ENCODE results near the gene RORC. TPM values are rescaled to one million over a fixed set of nuclear protein-coding genes. Genes with fewer than 3 reads are reported as not detected.
"Not testable (repeated sequence)": the region's sequence is repeated elsewhere in the genome, so short reads cannot be mapped to it uniquely, and the experiment has no call there.

The RORC gene
- polyA plus RNA-seq, 1 donor from 2014 or later, result 0.26 TPM

GRCh38 chr1:151855516-151855915 lies 23.9 kb upstream of the RORC start:
- H3K27ac Mint-ChIP-seq, H3K36me3 Mint-ChIP-seq, H3K9me3 Mint-ChIP-seq, H3K4me3 Mint-ChIP-seq, H3K4me1 Mint-ChIP-seq, H3K27me3 Mint-ChIP-seq: not testable (repeated sequence)

GRCh38 chr1:151854658-151855057 lies 23.1 kb upstream of the RORC start:
- no peaks in the 10 kb centered on the region for H3K9me3 Mint-ChIP-seq
- peaks cover 3% of the 10 kb centered on the region for H3K36me3 Mint-ChIP-seq
- peaks cover 0 to 1% (median 0%) of the 10 kb centered on the region in 3 donors for H3K4me1 Mint-ChIP-seq
- H3K4me3 Mint-ChIP-seq, result no peak overlapping the region
- peaks cover 1% of the 10 kb centered on the region for H3K27me3 Mint-ChIP-seq
- no peak overlapping the region for H3K27ac Mint-ChIP-seq

- Mint-ChIP-seq H3K27ac (no peak within 1 kb of the TSS), H3K9me3 (no peaks in the 10 kb centered on the region), H3K4me3 (no peak within 1 kb of the TSS), H3K27me3 (peaks cover 1% of the 10 kb centered on the region), H3K4me1 (peaks cover 0 to 2% (median 0%) of the 10 kb centered on the region in 3 donors), H3K36me3 (peaks cover 5% of the 10 kb centered on the region)
These were observed 21.9 kb upstream of the RORC start, which contains the start of gene THEM5 for GRCh38 chr1:151853411-151853943. THEM5 (minus strand) TSS chr1:151853712; CDS start chr1:151853565, 147 bp downstream.

- no peaks in the 10 kb centered on the region for H3K9me3 Mint-ChIP-seq
These were observed 21.1 kb upstream of the RORC start for GRCh38 chr1:151852733-151853132.

GRCh38 chr1:151851886-151852285 lies 20.3 kb upstream of the RORC start:
- Mint-ChIP-seq H3K27ac (no peak overlapping the region), H3K36me3 (peaks cover 5% of the 10 kb centered on the region), H3K4me3 (no peak overlapping the region), H3K9me3 (no peaks in the 10 kb centered on the region), H3K4me1 (peaks cover 0 to 2% (median 0%) of the 10 kb centered on the region in 3 donors), H3K27me3 (peaks cover 1% of the 10 kb centered on the region)

More at GRCh38 chr1:151852733-151853132, 21.1 kb upstream of the RORC start:
- H3K4me3 Mint-ChIP-seq, result no peak overlapping the region
- H3K36me3 Mint-ChIP-seq, result peaks cover 5% of the 10 kb centered on the region
- no peak overlapping the region for H3K27ac Mint-ChIP-seq
- H3K27me3 Mint-ChIP-seq, result peaks cover 1% of the 10 kb centered on the region
- peaks cover 0 to 2% (median 0%) of the 10 kb centered on the region in 3 donors for H3K4me1 Mint-ChIP-seq

GRCh38 chr1:151849871-151850270 lies 18.3 kb upstream of the RORC start:
- Mint-ChIP-seq H3K27me3 (peaks cover 2% of the 10 kb centered on the region), H3K9me3 (no peaks in the 10 kb centered on the region), H3K4me1 (peaks cover under 1 to 5% (median 2%) of the 10 kb centered on the region in 3 donors), H3K27ac (no peak overlapping the region), H3K4me3 (no peak overlapping the region), H3K36me3 (peaks cover 5% of the 10 kb centered on the region)

GRCh38 chr1:151849126-151849525 lies 17.5 kb upstream of the RORC start:
- no peak overlapping the region for H3K27ac Mint-ChIP-seq
- peaks cover 4 to 7% (median 4%) of the 10 kb centered on the region in 3 donors for H3K4me1 Mint-ChIP-seq
- H3K4me3 Mint-ChIP-seq, result no peak overlapping the region
- peaks cover 5% of the 10 kb centered on the region for H3K36me3 Mint-ChIP-seq
- H3K27me3 Mint-ChIP-seq, result peaks cover 2% of the 10 kb centered on the region
- H3K9me3 Mint-ChIP-seq, result no peaks in the 10 kb centered on the region

DNA sequence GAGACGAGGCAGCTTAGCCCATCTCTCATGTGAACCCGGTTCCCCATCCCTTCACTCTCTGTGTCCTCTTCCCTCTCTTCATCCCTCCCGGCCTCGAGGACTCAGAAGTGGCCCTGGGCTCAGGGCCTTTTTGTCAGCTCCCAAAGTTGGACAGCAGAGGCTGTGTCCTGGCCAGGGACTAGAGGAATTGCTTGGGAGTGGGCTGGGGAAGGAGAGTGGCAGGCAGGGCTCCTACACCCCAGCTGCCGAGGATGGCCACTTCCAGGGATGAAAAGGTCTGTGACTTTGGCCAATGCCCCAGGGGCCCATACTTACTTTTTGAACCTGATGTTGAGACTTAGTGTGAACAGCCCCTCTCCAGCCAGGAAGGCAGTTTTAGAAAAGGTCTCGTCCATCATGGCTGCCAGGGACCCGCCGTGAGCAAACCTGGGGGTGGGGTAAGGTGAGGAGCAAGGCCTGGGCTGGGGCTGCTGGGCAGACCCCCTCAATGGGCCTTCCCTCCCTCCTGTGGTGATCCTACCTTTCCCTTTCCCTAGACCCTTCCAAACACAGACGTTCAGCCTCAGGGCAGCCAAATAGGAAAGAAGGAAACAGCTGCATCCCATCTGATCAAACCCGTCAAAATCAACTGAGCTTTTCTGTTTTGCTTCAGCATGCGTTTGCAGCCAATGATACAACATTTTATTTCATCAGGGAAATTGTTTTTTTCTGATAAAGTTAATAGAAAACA lies 16.4 kb upstream of the RORC start:
- H3K9me3 Mint-ChIP-seq, result peaks cover 0 to 3% (median 0%) of the 10 kb centered on the region in 3 donors
- peaks cover 2% of the 10 kb centered on the region for H3K27me3 Mint-ChIP-seq
- H3K36me3 Mint-ChIP-seq, result peaks cover 5% of the 10 kb centered on the region
- H3K4me1 Mint-ChIP-seq, result peaks cover 10 to 14% (median 11%) of the 10 kb centered on the region in 3 donors
- no peak overlapping the region for H3K27ac Mint-ChIP-seq
- no peak overlapping the region for H3K4me3 Mint-ChIP-seq

GRCh38 chr1:151846686-151847237 lies 15.2 kb upstream of the RORC start:
- Mint-ChIP-seq H3K27ac (peak overlapping the region in 1 of 3 donors; percentile 53), H3K4me3 (no peak overlapping the region), H3K36me3 (peaks cover 5% of the 10 kb centered on the region), H3K27me3 (peaks cover 2% of the 10 kb centered on the region), H3K4me1 (peaks cover 10 to 16% (median 11%) of the 10 kb centered on the region in 3 donors), H3K9me3 (peaks cover 0 to 3% (median 0%) of the 10 kb centered on the region in 3 donors)

DNA sequence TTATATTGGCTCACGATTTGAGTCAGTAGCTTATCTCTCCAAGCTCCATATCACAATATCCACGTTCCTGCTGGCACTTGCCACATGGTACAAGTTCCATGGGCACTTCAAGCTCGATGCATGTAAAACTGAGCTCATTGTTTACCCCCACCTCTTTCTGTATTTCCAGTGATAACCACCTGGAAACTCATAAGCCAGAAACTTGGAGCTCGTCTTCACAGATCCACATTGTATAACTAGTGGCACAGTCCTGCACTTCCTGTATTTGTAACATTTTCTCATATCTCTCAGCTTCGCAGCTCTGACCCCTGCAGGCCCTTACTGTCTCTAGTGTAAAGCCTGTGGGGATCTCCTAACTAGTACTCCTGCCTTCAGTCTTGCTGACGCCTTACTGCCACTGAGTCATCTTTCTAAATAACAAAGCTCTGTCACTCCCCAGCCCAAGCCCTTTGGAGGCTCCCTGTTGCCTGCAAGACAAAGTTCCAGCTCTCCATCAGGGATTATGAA lies 14.5 kb upstream of the RORC start:
- Mint-ChIP-seq H3K9me3 (peaks cover 0 to 3% (median 0%) of the 10 kb centered on the region in 3 donors), H3K4me1 (peaks cover 10 to 16% (median 11%) of the 10 kb centered on the region in 3 donors), H3K36me3 (peaks cover 5% of the 10 kb centered on the region), H3K4me3 (no peak overlapping the region), H3K27ac (no peak overlapping the region), H3K27me3 (peaks cover 2% of the 10 kb centered on the region)

- H3K4me3 Mint-ChIP-seq, result peak overlapping the region in 2 of 4 donors; percentile 62 to 68
- peaks cover 1% of the 10 kb centered on the region for H3K27me3 Mint-ChIP-seq
- peak overlapping the region; percentile 17 to 52 (median 42) for H3K27ac Mint-ChIP-seq
- no peaks in the 10 kb centered on the region for H3K36me3 Mint-ChIP-seq
- peaks cover 10 to 15% (median 13%) of the 10 kb centered on the region in 3 donors for H3K4me1 Mint-ChIP-seq
- peaks cover 0 to 3% (median 0%) of the 10 kb centered on the region in 3 donors for H3K9me3 Mint-ChIP-seq
These were observed 11.8 kb upstream of the RORC start for GRCh38 chr1:151843398-151843797.

DNA sequence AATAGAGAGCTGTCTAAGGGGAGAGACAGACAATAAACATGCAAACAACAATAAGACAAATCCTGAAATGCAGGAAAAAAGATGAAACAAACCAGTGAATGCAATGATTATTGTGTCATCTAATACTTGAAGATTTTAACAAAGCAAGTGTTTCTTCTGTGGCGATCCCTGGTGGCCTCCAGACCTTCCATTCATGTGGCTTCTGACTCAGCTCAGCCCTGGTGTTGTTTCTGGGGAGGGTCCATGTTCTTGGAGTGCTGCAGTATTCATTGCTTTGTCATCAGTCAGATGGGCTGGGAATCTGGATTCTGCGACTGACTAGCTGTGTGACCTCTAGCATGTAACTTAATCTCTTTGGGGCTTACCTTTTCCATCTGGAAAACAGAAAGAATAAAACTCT lies 9.5 kb upstream of the RORC start:
- H3K27ac Mint-ChIP-seq, result no peak overlapping the region

GRCh38 chr1:151840421-151840820 lies 8.8 kb upstream of the RORC start:
- H3K9me3 Mint-ChIP-seq, result peaks cover 0 to 3% (median 0%) of the 10 kb centered on the region in 3 donors
- peaks cover 11% of the 10 kb centered on the region for H3K27me3 Mint-ChIP-seq
- H3K27ac Mint-ChIP-seq, result peak overlapping the region in 1 of 3 donors; percentile 52
- H3K4me3 Mint-ChIP-seq, result peak overlapping the region; percentile 76 to 89 (median 80)
- no peaks in the 10 kb centered on the region for H3K36me3 Mint-ChIP-seq
- peaks cover 18 to 22% (median 20%) of the 10 kb centered on the region in 3 donors for H3K4me1 Mint-ChIP-seq

More for the DNA sequence above, 9.5 kb upstream of the RORC start:
- peaks cover 11% of the 10 kb centered on the region for H3K27me3 Mint-ChIP-seq
- peak overlapping the region in 1 of 4 donors; percentile 82 for H3K4me3 Mint-ChIP-seq
- H3K36me3 Mint-ChIP-seq, result no peaks in the 10 kb centered on the region
- peaks cover 18 to 22% (median 20%) of the 10 kb centered on the region in 3 donors for H3K4me1 Mint-ChIP-seq
- H3K9me3 Mint-ChIP-seq, result peaks cover 0 to 3% (median 0%) of the 10 kb centered on the region in 3 donors

- H3K4me1 Mint-ChIP-seq, result peaks cover 17 to 21% (median 18%) of the 10 kb centered on the region in 3 donors
- peaks cover 0 to 3% (median 0%) of the 10 kb centered on the region in 3 donors for H3K9me3 Mint-ChIP-seq
- H3K27me3 Mint-ChIP-seq, result peaks cover 11% of the 10 kb centered on the region
- peak within 1 kb of the TSS; percentile 79 to 89 (median 85) for H3K4me3 Mint-ChIP-seq
- no peaks in the 10 kb centered on the region for H3K36me3 Mint-ChIP-seq
- peak within 1 kb of the TSS; percentile 57 to 77 (median 71) for H3K27ac Mint-ChIP-seq
These were observed 8.1 kb upstream of the RORC start, which contains the start of gene C2CD4D for GRCh38 chr1:151839457-151840403. C2CD4D (minus strand) TSS chr1:151839820; CDS start chr1:151838989, 831 bp downstream.
